ENCODE results near the gene COL11A1. TPM values are rescaled to one million over a fixed set of nuclear protein-coding genes. Genes with fewer than 3 reads are reported as not detected.
"Not testable (repeated sequence)": the region's sequence is repeated elsewhere in the genome, so short reads cannot be mapped to it uniquely, and the experiment has no call there.

Gene COL11A1
- total RNA-seq, 2 experiments from 2014 or later: not detected

DNA sequence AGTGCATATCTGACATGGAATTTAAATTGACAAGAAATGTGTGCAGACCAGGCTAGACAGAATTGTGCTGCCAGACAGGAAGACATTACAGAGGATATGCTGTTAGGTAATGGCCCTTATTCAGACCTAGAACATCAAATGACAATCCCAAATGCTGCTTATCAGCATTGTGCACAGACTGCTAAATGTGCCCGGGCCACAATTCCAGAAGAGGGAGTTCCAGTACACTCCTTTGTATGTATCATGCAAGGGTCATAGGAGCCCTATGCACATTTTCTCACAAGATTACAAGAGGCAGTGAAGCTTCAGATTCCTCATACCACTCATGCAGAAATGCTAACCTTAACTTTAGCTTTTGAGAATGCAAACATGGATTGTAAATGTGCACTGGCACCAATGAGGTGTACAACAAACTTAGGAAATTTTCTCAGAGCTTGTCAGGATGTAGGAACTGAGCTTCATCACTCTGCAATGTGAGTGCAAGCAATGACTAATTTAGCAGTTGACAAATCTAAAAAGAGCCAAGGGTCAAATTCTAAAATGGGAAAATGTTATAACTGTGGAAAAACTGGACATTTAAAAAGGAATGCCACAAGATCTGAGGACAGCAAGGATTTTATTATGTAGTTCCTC, 273.5 kb downstream of the COL11A1 start:
- H3K36me3 Mint-ChIP-seq (ENCODE audit: low read depth): no peaks in the 10 kb centered on the region
- no peaks in the 10 kb centered on the region for H3K9me3 Mint-ChIP-seq
- ChIA-PET CTCF (no interaction called here), POLR2A (no interaction called here)
- H3K4me1 Mint-ChIP-seq: no peaks in the 10 kb centered on the region
- H3K4me3 Mint-ChIP-seq: no peak overlapping the region
- H3K27ac Mint-ChIP-seq: no peak overlapping the region
- DNase-seq: no peak
- no peaks in the 10 kb centered on the region for H3K27me3 Mint-ChIP-seq

DNA sequence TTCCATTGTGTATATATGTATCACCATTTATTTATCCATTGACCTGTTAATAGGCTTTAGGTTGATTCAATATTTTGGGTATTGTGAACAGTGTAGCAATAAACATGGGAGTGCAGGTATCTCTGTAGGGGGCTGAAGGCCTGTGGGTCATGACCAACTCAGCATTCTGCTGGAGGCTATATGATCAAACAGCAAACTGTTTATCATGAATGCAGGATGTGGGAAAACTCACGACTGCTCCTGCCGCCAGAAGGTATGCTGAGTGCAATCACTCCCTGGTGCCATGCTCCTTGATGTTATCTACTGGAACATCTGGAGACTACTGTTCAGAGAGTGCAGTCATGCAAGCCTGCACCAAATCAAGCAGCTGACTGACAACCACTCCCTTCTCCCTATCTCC, 275.2 kb downstream of the COL11A1 start:
- H3K27ac Mint-ChIP-seq: no peak overlapping the region
- H3K9me3 Mint-ChIP-seq: no peaks in the 10 kb centered on the region
- H3K27me3 Mint-ChIP-seq: no peaks in the 10 kb centered on the region
- no peaks in the 10 kb centered on the region for H3K4me1 Mint-ChIP-seq
- CTCF ChIA-PET: no interaction called here
- H3K4me3 Mint-ChIP-seq: no peak overlapping the region
- DNase-seq: no peak
- no peaks in the 10 kb centered on the region for H3K36me3 Mint-ChIP-seq (ENCODE audit: low read depth)
- POLR2A ChIA-PET: no interaction called here

DNA sequence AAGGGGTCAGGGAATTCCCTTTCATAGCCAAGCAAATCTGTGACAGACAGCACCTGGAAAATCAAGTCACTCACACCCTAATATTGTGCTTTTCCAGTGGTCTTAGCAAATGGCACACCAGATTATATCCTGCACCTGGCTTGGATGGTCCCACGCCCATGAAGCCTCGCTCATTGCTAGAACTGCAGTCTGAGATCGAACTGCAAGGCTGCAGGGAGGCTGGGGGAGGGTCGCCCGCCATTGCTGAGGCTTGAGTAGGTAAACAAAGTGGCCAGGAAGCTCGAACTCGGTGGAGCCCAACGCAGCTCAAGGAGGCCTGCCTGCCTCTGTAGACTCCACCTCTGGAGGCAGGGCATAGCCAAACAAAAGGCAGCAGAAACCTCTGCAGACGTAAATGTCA, 281.6 kb downstream of the COL11A1 start:
- H3K27ac Mint-ChIP-seq; H3K9me3 Mint-ChIP-seq; H3K4me3 Mint-ChIP-seq; H3K4me1 Mint-ChIP-seq; CTCF ChIA-PET; DNase-seq; H3K36me3 Mint-ChIP-seq (ENCODE audit: low read depth); H3K27me3 Mint-ChIP-seq; POLR2A ChIA-PET: not testable (repeated sequence)

All from activated CD4-positive, alpha-beta T cell treated with anti-CD3 and anti-CD28 coated beads, Interleukin-2, amount 10 ng/mL, durations not matched to agents 7 days and 5 days (primary cell).